ENCODE results near the gene LBHD2. TPM values are rescaled to one million over a fixed set of nuclear protein-coding genes. Genes with fewer than 3 reads are reported as not detected.

LBHD2 gene
- total and polyA plus RNA-seq, 11 donors = 0.19 TPM; not detected in 10

DNA sequence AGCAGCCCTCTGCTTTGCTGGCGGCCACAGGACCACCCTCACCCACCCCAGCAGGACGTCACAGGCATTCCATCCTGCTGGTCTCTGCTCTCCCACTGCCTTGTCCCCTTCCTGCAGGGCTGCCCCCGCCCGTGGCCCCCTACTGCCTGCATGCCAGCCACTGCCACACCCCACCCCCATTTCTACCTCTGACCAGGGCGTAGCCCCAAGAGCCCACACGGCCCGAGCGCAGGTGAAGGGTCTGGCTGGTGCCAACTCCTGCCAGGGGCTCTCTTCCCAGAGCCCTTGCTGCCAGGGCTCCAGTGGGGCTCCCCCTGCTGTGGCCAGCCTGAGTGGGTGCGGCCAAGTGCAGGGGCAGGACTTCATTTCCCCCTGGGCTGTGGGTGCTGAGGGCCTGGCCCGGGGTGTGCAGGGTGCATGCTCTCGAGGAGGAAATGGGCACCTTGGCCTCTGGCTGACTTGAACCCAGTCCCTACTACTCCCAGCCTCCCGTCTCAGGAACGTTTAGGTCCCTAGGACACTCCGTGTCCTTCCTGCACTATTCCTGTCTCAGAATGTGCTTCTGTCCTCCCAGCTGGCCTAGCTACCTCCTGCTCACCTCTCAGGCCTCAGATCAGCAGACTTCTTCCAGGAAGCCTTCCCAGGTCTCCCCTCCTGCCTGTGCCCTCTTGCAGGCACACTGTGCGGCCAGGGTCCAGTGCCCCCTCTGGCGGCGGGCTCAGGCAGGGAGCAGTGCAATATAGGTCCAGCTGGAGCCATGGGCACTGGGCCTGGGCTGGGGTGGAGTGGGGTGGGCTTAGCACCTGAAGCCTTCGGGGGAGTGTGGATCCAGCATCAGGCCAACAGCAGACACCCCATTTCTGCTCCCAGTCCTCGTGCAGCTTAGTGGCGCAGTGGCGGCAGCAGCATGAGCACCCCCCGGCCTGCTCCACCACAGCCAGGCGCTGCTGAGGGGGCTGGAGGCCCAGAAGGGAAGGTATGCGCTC is 1.4 kb downstream of the LBHD2 start:
- no peak overlapping the region for H3K27ac ChIP-seq
- no peaks in the 10 kb centered on the region for H3K36me3 ChIP-seq
- WGBS, 4 donors = 75 to 83% (median 76%) methylated on average over 22 to 24 of the region's 24 CpGs
- intact Hi-C loops (cut with DNase I) = loop anchor here in 1 of 10 donors (10.0 kb wide), 1 partner anchor 391 kb away; no protein-coding TSS in a partner anchor
- peaks cover 0 to 7% (median 0%) of the 10 kb centered on the region in 12 donors for H3K4me1 ChIP-seq
- TF ChIP-seq POLR2A (IDR thresholded peaks at IDR 0.05) = no peak
- TF ChIP-seq, protein P1, sequence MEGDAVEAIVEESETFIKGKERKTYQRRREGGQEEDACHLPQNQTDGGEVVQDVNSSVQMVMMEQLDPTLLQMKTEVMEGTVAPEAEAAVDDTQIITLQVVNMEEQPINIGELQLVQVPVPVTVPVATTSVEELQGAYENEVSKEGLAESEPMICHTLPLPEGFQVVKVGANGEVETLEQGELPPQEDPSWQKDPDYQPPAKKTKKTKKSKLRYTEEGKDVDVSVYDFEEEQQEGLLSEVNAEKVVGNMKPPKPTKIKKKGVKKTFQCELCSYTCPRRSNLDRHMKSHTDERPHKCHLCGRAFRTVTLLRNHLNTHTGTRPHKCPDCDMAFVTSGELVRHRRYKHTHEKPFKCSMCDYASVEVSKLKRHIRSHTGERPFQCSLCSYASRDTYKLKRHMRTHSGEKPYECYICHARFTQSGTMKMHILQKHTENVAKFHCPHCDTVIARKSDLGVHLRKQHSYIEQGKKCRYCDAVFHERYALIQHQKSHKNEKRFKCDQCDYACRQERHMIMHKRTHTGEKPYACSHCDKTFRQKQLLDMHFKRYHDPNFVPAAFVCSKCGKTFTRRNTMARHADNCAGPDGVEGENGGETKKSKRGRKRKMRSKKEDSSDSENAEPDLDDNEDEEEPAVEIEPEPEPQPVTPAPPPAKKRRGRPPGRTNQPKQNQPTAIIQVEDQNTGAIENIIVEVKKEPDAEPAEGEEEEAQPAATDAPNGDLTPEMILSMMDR (IDR thresholded peaks at IDR 0.05) = peak in 3 of 12 donors; percentile 10 to 17 (median 12)
- ATAC-seq = peak in 1 of 4 donors; percentile 40
- H3K27me3 ChIP-seq = peaks cover 0 to 47% (median 19%) of the 10 kb centered on the region in 9 donors
- DNase-seq = peak in 3 of 5 donors; percentile 6 to 50 (median 15)
- no peaks in the 10 kb centered on the region for H3K9me3 ChIP-seq
- H3K4me3 ChIP-seq = no peak overlapping the region

DNA sequence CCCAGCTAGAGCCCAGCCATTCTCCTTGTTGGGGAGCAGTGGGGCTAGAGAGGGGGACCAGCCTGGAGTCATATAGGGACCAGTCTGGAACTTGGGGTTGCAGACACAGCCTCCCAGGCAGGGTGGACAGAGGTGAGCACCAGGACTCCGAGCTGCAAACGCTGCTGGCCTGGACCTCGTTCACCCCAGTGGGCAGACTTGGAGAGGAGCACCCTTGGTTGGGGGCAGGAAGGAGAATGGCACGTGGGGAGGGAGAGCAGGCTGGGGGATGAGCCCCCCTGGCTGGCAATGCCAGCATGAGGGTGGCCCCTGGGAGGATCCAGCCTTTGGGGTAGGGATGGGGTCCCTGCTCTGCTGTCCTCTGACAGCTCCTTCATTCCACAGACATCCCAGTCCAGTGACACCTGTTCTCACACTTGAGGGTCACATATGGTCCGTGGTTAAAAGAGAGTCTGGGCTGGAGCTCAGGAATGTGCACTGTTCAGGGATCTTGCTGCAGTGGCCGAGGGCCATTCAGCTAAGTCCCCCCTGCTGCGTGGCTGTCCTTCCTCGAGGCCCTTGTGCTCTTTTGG is 2.8 kb downstream of the LBHD2 start:
- Histone ChIP-seq H3K4me1 (peaks cover 0 to 17% (median 6%) of the 10 kb centered on the region in 12 donors), H3K27ac (no peak overlapping the region), H3K4me3 (no peak overlapping the region), H3K27me3 (peaks cover 0 to 56% (median 19%) of the 10 kb centered on the region in 9 donors), H3K9me3 (no peaks in the 10 kb centered on the region), H3K36me3 (no peaks in the 10 kb centered on the region)
- no peak for ATAC-seq
- WGBS, 4 donors = 59 to 80% (median 73%) methylated on average over 5 to 8 of the region's 8 CpGs
- peak in 1 of 5 donors; percentile 32 for DNase-seq
- intact Hi-C loops (cut with DNase I) = loop anchor here in 1 of 10 donors (10.0 kb wide), 1 partner anchor 392 kb away; no protein-coding TSS in a partner anchor
- TF ChIP-seq, protein P1 (IDR thresholded peaks at IDR 0.05) = no peak
- TF ChIP-seq POLR2A (IDR thresholded peaks at IDR 0.05) = no peak

DNA sequence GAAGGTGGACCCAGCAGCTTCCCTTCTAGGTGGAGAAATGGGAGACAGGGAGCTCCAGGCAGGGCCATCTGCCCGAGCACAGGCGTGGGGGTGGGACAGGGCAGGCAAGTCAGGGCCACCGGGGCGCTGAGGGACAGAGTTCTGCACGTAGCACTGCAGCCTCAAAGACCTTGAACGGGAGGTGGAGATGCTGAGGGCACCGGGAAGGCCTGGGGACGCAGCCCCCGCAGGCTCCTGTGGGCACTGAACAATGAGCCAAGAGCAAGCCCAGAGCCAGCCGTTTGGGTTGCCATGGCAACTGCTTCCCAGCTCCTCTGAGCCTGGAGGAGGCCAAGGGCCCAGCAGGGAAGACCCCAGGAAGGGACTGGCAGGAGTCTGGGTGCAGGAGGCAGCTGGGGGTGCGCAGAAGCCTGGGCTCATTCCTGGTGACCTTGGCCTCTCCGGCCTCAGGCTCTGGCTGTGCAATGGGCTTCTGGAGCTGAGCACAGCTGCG is 3.4 kb downstream of the LBHD2 start:
- Histone ChIP-seq H3K36me3 (no peaks in the 10 kb centered on the region), H3K27me3 (peaks cover 0 to 57% (median 19%) of the 10 kb centered on the region in 9 donors), H3K4me3 (no peak overlapping the region), H3K9me3 (no peaks in the 10 kb centered on the region), H3K4me1 (peaks cover 0 to 18% (median 6%) of the 10 kb centered on the region in 12 donors), H3K27ac (no peak overlapping the region)
- intact Hi-C loops (cut with DNase I) = loop anchor here in 1 of 10 donors (10.0 kb wide), 1 partner anchor 393 kb away; no protein-coding TSS in a partner anchor
- DNase-seq (peak in 1 of 5 donors; percentile 40), ATAC-seq (no peak)
- TF ChIP-seq, protein P1 (IDR thresholded peaks at IDR 0.05) = no peak
- no peak for TF ChIP-seq POLR2A (IDR thresholded peaks at IDR 0.05)
- 76 to 79% (median 77%) methylated on average over 10 to 13 of the region's 13 CpGs for WGBS, 4 donors
